TTC549 (cell line): Measurements from ENCODE around the gene FHL2.

Experiments
- FAIRE-seq: peaks from 2 replicates; lab custom pipeline; 2012; peaks lifted over from hg19 to GRCh38; lab: Jason Lieb, UNC

FHL2 gene

GRCh38 chr2:105378276-105378840 is 20.5 kb downstream of the FHL2 start:
- FAIRE-seq: no peak

GRCh38 chr2:105377871-105378270 is 21.0 kb downstream of the FHL2 start:
- FAIRE-seq: no peak

- FAIRE-seq: no peak
Observed at GRCh38 chr2:105376789-105377240, 22.0 kb downstream of the FHL2 start.

GRCh38 chr2:105376010-105376409 is 22.8 kb downstream of the FHL2 start:
- FAIRE-seq: no peak

GRCh38 chr2:105375001-105375561 is 23.8 kb downstream of the FHL2 start:
- FAIRE-seq: no peak

- FAIRE-seq: no peak
Observed at GRCh38 chr2:105373895-105374401, 24.9 kb downstream of the FHL2 start.

- no peak for FAIRE-seq
Observed at GRCh38 chr2:105373344-105373781, 25.5 kb downstream of the FHL2 start.

GRCh38 chr2:105371810-105372209 is 27.0 kb downstream of the FHL2 start:
- FAIRE-seq: no peak

GRCh38 chr2:105371156-105371555 is 27.7 kb downstream of the FHL2 start:
- no peak for FAIRE-seq

GRCh38 chr2:105369777-105370690 is 28.8 kb downstream of the FHL2 start:
- no peak for FAIRE-seq

- FAIRE-seq: no peak
Observed at GRCh38 chr2:105368759-105369408, 30.0 kb downstream of the FHL2 start.

- FAIRE-seq: no peak
Observed at GRCh38 chr2:105365206-105365605, 33.6 kb downstream of the FHL2 start.

- FAIRE-seq: no peak
Observed at GRCh38 chr2:105364436-105365139, 34.3 kb downstream of the FHL2 start.

- no peak for FAIRE-seq
Observed at GRCh38 chr2:105362862-105363591, 35.8 kb downstream of the FHL2 start.

GRCh38 chr2:105361102-105361889 is 37.6 kb downstream of the FHL2 start:
- no peak for FAIRE-seq

- FAIRE-seq: no peak
Observed at GRCh38 chr2:105358593-105358992, 40.3 kb downstream of the FHL2 start.

- FAIRE-seq: no peak
Observed at GRCh38 chr2:105357122-105357521, 41.7 kb downstream of the FHL2 start.

GRCh38 chr2:105344704-105345345 is 54.0 kb downstream of the FHL2 start:
- FAIRE-seq: peak; percentile 94

- no peak for FAIRE-seq
Observed at GRCh38 chr2:105339414-105339813, 59.4 kb downstream of the FHL2 start.

- no peak for FAIRE-seq
Observed at GRCh38 chr2:105338020-105338385, 60.8 kb downstream of the FHL2 start.
